HG03565 (cell line): ENCODE data around the gene CTDP1.

Experiments used
- ATAC-seq: cut with Tn5 transposase; IDR thresholded peaks from one replicate; pipeline ENCODE4 v1.9.1; 2021; ENCODE audit warnings: mild to moderate bottlenecking, moderate library complexity; ENCODE audit not compliant: unreplicated experiment

CTDP1 gene

GRCh38 chr18:79790996-79791972, 111.7 kb downstream of the CTDP1 start:
- no peak for ATAC-seq

GRCh38 chr18:79792096-79792987, 112.7 kb downstream of the CTDP1 start:
- no peak for ATAC-seq

DNA sequence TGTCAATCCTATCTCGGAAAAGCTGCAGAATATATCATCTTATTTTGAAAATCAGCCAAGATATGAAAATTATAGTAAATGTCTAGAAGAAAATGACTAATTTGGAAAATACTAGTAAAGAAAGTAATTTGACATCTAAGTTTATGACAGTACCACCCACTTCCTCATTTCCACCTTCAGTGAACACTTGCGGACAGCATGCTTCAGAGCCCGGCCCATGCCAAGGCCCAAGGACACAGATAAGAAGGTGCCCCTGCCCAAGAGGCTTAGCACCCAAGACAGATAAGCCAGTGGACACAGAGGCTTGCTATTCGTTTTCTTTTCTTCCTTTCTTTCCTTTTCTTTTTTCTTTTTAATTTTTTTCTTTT, 113.4 kb downstream of the CTDP1 start:
- no peak for ATAC-seq

GRCh38 chr18:79794846-79795245, 115.2 kb downstream of the CTDP1 start:
- no peak for ATAC-seq

DNA sequence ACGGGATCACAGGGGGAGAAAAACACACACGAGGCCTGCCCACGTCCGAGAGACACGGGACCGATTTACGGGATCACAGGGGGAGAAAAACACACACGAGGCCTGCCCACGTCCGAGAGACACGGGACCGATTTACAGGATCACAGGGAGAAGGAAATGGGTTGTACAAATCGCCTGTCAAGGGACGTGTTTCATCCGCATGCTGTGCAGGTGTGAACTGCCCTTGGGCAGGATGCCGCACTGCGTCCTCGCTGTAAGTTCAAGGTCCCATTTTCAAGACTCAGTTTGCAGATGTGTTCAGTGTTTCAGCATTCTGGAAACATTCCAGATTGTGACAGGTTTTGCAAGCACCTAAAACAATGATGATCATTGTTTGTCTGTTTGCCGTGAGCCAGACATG, 115.8 kb downstream of the CTDP1 start:
- ATAC-seq: no peak

DNA sequence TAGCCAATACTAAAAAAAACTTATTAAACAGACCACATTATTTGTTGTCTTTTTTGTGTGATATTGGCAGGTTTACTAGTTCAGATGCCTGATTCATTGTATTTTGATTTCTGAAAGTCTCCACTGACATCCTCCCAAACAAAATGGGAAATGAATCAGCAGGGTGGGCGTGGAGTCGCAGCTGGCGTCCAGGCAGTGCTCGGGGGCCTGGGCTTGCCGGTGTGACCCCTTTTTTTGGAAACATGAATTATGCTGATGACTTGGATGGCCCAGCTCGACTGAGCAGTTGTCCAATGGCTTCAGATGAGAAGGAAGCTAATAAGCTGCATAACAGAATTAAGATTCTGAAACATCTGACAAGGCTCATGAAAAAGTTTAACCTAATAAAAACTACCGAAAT, 116.4 kb downstream of the CTDP1 start:
- no peak for ATAC-seq

DNA sequence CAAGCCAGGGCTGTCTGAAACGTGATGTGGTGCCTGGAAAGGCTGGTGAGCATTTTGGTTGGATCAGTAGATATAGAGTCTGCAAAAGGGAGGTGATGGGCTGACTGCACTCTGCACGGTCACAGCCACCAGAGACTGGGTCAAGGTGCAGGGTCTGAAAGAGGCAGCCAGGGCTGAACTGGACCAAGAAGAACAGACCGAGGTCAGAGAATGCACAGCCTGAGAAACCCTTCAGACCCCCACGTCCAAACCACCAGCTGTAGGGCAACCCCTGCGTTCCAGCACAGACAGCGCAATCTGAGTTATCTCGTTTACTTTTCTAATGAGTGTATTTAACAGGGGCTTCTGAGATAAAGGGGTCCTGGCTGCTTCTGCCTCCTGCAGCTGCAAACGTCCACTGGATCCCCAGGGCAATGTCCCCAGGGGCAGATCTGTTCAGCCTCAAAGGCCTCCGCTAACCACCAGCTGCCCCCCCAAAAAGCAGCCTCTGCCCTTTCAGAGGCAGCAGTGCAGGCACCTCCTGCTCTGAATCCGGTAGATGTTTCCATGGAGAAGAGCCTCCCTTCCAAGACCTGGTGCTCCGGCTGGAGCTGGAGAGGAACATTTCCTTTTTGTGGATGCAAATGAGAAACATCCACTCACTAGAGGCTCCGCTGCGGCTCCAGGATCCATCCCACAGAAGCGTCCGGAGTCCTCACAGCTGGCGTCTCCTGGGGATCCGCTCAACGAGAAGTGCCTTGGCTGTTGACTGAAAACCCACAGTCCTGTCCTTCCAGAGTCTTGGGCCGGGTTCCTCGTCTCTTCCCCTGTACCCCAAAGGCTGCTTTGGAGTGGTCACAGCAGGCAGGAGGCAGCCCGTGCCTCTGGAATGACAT, 117.2 kb downstream of the CTDP1 start:
- no peak for ATAC-seq

DNA sequence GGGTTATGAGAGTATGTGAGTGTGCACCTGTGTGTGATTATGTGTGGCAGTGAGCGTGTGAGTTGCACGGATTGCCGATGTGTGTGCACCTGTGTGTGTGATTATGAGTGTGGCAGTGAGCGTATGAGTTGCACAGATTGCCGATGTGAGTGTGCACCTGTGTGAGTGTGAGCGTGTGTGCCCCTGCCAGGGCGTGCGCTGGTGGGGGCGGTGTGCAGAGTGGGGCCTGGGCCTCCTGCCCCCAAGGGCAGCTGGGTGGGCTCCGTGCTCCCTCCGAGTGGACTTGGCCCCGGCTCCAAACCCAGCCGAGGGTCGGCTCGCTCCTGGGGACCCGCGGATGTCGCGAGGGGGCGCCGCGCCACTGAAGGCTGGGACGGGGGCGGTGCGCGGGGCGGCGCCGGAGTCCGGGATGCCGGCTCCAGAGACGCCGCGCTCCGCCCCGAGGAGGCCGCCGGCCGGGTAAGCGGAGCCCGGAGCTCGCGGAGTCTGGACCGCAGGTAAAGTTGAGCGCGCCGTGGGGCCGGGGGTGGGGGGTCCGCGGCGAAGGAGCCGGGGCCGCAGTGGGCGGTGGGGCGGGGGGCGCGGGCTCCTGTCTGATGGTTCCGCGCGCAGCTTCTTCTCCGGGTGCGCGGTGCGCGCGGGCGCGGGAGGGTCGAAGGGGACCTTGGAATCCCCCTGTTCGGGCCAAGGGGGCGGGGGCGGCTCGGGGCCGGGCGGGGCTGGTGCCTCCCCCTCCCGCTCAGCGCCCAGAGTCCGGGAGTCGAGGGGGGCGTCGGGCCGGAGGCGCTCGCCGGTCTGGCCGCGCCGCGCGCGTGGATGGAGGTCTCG, 118.1 kb downstream of the CTDP1 start, which contains the start of gene KCNG2:
Gene KCNG2, plus strand, starts transcription at position 421 of the 828 bp plus-strand sequence. CDS start 65,730 bp downstream, outside the sequence.
- no peak for ATAC-seq

DNA sequence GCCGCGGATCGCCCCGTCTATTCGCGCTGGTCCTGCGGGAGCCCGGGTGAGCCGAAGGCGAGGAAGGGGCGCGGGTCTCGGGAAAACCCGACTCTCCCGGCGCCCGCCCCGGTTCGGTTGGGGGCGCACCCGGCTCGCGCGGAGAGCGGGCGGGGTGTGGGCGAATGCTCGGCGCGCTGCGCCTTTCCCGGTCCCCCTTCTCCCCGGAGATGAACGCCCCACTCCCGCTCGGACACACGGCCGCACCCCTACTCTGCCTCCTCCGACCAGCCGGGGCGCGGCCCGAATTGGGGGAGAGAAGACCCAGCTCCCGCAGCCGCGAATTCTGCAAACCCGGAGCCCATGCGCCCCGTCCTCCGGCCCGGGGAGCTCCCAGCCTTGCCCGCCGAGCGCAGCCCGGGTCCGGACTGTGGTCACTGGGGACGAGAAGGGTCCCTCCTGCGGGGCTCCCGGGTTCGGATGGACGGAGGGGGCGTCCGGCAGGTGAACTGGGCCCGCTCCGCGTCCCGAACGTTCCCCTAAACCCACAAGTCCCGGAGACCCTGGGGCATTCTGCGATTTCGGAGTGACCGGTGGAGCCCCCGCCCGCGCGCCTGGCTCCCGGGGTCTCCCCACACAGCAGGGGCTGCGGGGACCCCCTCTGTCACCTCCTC, 118.9 kb downstream of the CTDP1 start:
- no peak for ATAC-seq

DNA sequence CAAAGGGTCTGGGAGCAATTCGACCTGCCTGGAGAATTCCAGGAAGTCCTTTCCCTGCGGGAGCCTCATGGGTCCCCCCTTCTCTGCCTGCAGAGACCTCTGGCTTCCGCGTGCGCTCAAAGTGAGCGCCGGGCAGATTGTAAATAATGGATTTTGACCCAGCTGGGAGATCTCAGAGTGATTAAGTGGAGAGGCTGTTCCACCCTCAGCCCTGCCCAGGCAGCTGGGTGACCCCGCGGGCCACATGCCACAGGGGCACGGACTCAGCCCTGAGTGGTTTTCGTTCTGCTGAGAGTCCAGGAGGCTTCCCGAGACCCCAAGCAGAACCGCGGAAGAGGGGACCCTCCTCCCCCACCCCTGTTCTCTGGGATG, 119.4 kb downstream of the CTDP1 start:
- no peak for ATAC-seq

GRCh38 chr18:79799619-79800370, 120.2 kb downstream of the CTDP1 start:
- ATAC-seq: no peak

DNA sequence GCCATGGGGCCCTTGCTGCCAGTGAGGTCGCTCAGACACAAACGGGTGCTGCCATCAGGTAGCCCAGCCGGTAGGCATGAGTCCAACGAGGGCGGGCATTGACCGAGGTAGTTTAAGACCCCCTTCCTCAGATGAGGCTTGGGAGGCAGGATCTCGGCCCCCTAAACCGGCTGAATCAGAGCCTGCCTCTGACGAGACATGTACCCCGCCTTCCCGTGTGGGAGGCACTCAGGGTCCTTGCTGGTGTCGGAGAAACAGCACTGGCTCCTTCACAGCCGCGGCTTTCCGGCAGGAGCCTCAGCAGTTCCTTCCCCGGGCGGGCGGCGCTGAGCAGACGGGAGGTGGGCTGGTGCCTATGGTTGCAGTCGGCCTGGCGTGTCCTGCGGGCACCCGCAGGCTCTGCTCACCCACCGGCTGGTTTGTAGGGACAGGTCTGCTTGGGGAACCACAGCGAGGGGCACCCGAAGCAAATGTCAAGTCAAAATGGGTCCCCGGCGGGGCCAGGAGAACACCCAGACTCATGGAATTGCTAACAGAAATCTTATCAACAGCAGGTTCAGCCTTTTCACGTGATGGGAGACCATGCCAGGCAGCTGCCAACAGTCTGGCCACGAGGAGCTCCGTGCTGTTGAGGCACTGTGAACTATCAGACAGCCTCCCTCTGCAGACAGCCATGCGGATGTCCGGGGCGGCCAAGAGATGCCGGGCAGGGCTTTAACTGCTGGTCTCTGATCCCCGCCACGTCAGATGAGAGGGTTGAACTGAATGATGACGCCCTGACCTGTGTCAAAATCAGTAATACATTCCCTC, 121.0 kb downstream of the CTDP1 start:
- ATAC-seq: no peak

DNA sequence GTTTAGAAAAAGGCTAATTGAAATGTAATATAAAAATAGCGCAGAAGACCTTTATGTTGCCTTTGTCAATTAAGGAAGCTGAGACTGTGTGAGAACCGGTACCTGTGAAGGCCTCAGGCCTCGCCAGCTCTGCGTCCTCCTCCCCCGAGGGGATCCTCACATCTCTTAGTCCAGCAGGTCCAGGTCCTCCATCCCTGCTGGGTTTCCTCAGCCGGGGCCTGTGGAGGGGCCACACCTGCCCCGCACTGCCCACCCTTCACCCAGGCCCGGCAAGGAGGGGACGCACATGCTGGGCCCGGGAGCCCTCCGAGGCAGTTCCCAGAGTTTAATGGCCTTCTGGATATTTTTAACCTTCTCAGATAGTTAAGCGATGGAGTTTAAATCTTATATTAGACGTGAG, 121.6 kb downstream of the CTDP1 start:
- no peak for ATAC-seq

DNA sequence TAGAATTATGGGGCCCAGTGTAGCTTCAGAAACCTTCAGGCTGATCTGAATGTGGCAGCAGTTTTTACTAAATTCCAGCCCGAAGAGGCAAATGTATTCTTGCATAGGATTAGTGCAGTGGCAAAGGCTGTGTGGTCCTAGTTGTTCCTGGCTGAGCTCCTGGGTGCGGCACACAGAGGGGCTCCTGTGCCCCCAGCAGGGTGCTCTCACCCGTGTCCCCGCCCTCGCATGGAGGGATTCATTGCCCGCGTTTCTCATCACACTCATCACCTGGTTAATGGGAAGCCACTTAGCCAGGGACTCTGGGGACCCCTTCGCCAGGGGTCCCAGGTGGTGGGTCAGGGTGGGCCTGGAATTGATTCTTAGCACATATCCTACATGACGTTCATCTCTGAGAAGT, 122.0 kb downstream of the CTDP1 start:
- no peak for ATAC-seq

DNA sequence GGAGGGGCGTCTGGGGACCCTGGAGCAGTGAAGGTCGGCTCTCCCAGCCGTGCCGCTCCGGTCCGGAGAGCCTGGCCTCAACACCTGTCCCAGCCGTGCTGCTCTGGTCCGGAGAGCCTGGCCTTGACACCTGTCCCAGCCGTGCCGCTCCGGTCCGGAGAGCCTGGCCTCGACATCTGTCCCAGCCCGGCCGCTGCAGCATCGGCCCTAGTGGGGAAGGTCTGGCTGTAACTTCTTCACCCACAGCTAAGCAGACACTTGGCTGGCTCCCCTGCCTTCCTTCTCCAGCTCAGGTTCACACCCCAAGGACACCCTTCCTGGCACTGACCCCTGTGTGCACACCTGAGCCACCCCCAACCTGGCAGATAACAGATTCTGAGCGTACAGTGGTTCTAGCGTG, 122.7 kb downstream of the CTDP1 start:
- no peak for ATAC-seq

GRCh38 chr18:79803611-79804051, 124.0 kb downstream of the CTDP1 start:
- no peak for ATAC-seq
